HEK293T (cell line): Measurements from ENCODE around the gene ACACB.

ENCODE experiments used
- CTCF ChIA-PET: fragments of 350-600 bp; formaldehyde crosslinking; extraction: SDS; loops from one replicate; lab custom pipeline; 2021; ENCODE audit warnings: antibody characterized with exemption, inconsistent platforms; lab: Yijun Ruan, JAX
- POLR2A ChIA-PET: fragments of 350-600 bp; formaldehyde crosslinking; extraction: SDS; loops from one replicate; lab custom pipeline; 2020; ENCODE audit warnings: antibody characterized with exemption, inconsistent platforms; lab: Yijun Ruan, JAX
- DNase-seq: peaks from one replicate; pipeline ENCODE4 v3.0.0; 2012; ENCODE audit warnings: mixed read lengths; ENCODE audit errors: extremely low spot score
- ARNT ChIP-seq: fragments of 450-650 bp; IDR thresholded peaks from 2 replicates; pipeline ENCODE4 v1.6.1; 2017; ENCODE audit warnings: mild to moderate bottlenecking
- BHLHE40 ChIP-seq: fragments of 450-650 bp; IDR thresholded peaks from 2 replicates; pipeline ENCODE4 v1.6.1; 2016; ENCODE audit warnings: mild to moderate bottlenecking, moderate library complexity, borderline replicate concordance
- CTBP1 ChIP-seq: fragments of 450-650 bp; IDR thresholded peaks from 2 replicates; pipeline ENCODE4 v1.6.1; 2016; ENCODE audit warnings: borderline replicate concordance
- ELF4 ChIP-seq: fragments of 450-650 bp; IDR thresholded peaks from 2 replicates; pipeline ENCODE4 v1.6.1; 2017; ENCODE audit warnings: antibody characterized with exemption
- FOXA1 ChIP-seq: fragments of 450-650 bp; IDR thresholded peaks from 2 replicates; pipeline ENCODE4 v1.6.1; 2016; ENCODE audit warnings: mild to moderate bottlenecking
- FOXK2 ChIP-seq: fragments of 450-650 bp; IDR thresholded peaks from 2 replicates; pipeline ENCODE4 v1.6.1; 2016; ENCODE audit warnings: mild to moderate bottlenecking
- FOXM1 ChIP-seq: fragments of 450-650 bp; IDR thresholded peaks from 2 replicates; pipeline ENCODE4 v1.6.1; 2017; ENCODE audit warnings: mild to moderate bottlenecking, borderline replicate concordance
- HDGF ChIP-seq: fragments of 450-650 bp; IDR thresholded peaks from 2 replicates; pipeline ENCODE4 v1.6.1; 2017; ENCODE audit warnings: antibody characterized with exemption, borderline replicate concordance
- L3MBTL2 ChIP-seq: fragments of 450-650 bp; conservative IDR thresholded peaks from 2 replicates; pipeline ENCODE4 v1.6.1; 2016; ENCODE audit warnings: mild to moderate bottlenecking
- LEF1 ChIP-seq: fragments of 450-650 bp; IDR thresholded peaks from 2 replicates; pipeline ENCODE4 v1.6.1; 2017; ENCODE audit warnings: mild to moderate bottlenecking, borderline replicate concordance
- NFRKB ChIP-seq: fragments of 450-650 bp; IDR thresholded peaks from 2 replicates; pipeline ENCODE4 v1.6.1; 2016; ENCODE audit warnings: mild to moderate bottlenecking, moderate library complexity
- SP1 ChIP-seq: fragments of 450-650 bp; IDR thresholded peaks from 2 replicates; pipeline ENCODE4 v1.6.1; 2017
- SUZ12 ChIP-seq: fragments of 450-650 bp; IDR thresholded peaks from 2 replicates; pipeline ENCODE4 v1.6.1; 2016; ENCODE audit warnings: mild to moderate bottlenecking
- TARDBP ChIP-seq: fragments of 450-650 bp; IDR thresholded peaks from 2 replicates; pipeline ENCODE4 v1.6.1; 2016
- ZNF384 ChIP-seq: fragments of 450-650 bp; IDR thresholded peaks from 2 replicates; pipeline ENCODE4 v1.6.1; 2016
- TF ChIP-seq, protein P1 (sequence below): fragments of 450-650 bp; IDR thresholded peaks from 2 replicates; pipeline ENCODE4 v1.6.1; 2016

The ACACB gene

DNA sequence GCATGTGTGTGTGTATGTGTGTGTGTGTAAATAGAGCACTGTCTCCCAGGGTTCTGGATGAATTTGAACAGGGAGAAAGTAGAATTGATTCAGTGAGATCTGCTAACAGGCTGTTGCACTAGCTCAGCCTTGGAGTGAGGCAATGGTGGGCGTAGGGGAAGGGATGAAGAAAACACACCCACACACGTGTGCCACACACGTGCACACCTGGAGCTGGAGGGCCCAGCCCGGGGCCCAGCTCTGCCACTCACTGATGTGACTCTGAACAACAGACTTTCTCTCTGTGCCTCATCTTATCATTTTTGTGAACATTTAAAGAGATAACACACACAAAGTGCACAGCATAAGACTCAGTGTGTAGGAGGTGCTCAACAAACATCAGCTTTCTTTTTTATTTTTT is 4.2 kb downstream of the ACACB start:
- TF ChIP-seq NFRKB: no peak
- TF ChIP-seq CTBP1: no peak
- no peak for TF ChIP-seq FOXM1
- TF ChIP-seq ZNF384: no peak
- no peak for TF ChIP-seq ARNT
- TF ChIP-seq BHLHE40: no peak
- DNase-seq: no peak
- ChIA-PET CTCF (interaction anchor here (1.3 kb wide), 1 partner anchor 9 kb away, joined by 4 read pairs; no protein-coding TSS in a partner anchor), POLR2A (no interaction called here)

DNA sequence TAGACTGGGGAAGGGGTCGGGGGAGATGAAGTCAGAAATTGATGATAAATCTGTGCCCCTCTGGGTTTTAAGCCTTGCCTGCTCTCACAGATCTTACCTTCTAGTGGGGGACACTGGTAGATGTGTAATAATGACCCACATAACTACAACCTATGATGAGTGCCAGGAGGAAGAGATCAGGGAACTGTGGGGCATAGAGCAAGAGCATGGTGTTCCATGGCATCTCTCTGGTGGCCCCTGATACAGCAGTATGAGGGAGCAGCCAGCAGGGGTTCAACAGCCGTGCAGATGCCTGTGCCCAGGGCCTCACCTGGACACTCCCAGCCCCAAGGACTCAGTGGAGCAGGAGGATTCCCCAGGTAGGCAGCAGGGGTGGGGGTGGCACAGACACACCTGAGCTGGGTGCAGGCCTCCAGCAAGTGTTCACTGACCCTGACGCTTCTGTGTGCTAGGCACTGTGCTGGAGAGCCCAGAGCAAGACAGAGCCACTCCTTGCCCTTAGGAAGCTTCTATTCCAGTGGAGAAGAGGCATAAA is 5.0 kb downstream of the ACACB start:
- no peak for TF ChIP-seq BHLHE40
- TF ChIP-seq HDGF: no peak
- TF ChIP-seq SP1: no peak
- TF ChIP-seq CTBP1: no peak
- TF ChIP-seq NFRKB: no peak
- no peak for TF ChIP-seq TARDBP
- TF ChIP-seq, protein P1, sequence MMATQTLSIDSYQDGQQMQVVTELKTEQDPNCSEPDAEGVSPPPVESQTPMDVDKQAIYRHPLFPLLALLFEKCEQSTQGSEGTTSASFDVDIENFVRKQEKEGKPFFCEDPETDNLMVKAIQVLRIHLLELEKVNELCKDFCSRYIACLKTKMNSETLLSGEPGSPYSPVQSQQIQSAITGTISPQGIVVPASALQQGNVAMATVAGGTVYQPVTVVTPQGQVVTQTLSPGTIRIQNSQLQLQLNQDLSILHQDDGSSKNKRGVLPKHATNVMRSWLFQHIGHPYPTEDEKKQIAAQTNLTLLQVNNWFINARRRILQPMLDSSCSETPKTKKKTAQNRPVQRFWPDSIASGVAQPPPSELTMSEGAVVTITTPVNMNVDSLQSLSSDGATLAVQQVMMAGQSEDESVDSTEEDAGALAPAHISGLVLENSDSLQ: no peak
- TF ChIP-seq LEF1: no peak
- no peak for TF ChIP-seq FOXA1
- TF ChIP-seq SUZ12: no peak
- TF ChIP-seq ELF4: no peak
- no peak for TF ChIP-seq ARNT
- no peak for TF ChIP-seq L3MBTL2
- no peak for TF ChIP-seq FOXM1
- no peak for TF ChIP-seq FOXK2
- ChIA-PET CTCF (interaction anchor here (1.3 kb wide), 1 partner anchor 10 kb away, joined by 4 read pairs; no protein-coding TSS in a partner anchor), POLR2A (no interaction called here)
- DNase-seq: no peak

DNA sequence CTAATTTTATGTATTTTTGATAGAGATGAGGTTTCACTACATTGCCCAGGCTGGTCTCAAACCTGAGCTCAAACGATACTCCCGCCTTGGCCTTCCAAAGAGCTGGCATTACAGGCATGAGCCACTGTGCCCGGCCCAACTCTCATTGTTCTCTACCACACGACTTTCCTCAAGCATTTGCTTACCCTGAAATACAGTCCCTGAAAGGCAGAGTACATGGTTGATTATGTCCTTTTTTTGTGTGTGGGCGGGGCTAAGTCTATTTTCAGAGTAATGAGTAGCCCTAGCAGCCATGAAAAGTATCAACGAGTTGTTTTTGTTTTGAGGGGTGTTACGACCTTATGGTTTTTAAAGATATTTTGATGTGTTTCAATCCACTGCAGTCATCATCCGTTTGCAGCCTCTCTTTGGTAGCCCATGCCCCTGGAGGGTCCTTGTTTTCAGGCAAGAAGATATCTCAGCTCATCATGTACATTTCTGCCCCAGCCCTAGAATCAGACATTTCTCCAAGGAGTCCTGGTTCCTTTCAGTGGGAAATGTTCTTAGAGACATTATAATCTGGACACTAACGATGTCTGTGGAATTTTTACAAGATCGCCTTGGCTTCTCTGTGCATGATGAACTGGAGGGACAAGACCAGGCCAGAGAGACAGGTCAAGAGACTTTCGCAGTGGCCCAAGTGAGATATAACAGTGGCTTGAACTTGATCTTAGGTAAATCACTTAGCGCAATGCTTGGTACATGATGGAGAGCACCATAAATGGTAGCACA is 8.7 kb downstream of the ACACB start:
- DNase-seq: no peak
- ChIA-PET CTCF (no interaction called here), POLR2A (no interaction called here)
- TF ChIP-seq SP1 (no peak), ZNF384 (no peak), ARNT (no peak), LEF1 (no peak), FOXK2 (no peak), CTBP1 (no peak)

DNA sequence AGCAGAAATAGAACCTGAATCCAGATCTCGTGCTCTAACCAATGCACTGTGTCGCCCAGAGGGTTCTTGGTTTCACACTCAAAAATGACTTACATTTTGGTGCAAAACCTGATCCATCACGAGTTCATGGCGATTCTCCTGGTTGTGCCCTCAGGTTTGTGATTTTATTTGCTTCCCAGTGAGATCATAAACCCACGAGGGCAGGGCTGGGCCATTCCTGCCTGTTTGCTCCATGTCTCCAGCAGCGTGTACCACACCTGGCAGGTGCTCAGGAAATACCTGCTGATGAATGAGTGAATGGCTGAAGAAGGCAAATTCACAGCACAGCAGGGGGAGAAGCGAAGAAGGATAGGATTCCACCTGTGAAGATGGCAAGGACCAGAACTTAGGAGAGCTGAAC is 9.4 kb downstream of the ACACB start:
- ChIA-PET CTCF (no interaction called here), POLR2A (no interaction called here)
- TF ChIP-seq ZNF384 (no peak), SP1 (no peak), FOXK2 (no peak), LEF1 (no peak), NFRKB (no peak), SUZ12 (no peak), FOXM1 (no peak), TARDBP (no peak), ELF4 (no peak), ARNT (no peak), CTBP1 (no peak), L3MBTL2 (no peak), FOXA1 (no peak)
- TF ChIP-seq, protein P1: no peak
- DNase-seq: no peak

DNA sequence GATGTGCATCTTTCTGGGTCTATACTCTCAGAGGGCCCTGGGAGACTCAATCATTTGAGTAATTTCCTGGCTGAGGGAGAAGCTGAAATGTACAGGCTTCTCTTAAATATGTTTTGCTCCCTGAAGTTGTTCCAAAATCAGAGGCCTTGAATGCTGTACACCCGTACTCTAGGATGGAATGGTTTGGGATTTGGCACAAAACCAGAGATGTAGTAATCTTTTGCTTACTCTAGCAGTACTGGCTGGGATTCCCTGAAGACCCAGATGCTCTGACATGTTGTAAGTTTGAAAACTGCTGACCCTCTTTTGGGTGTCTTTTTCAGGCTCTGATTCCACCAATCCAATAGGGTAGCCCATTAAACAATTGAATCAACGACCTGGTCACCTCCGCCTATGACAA is 10.4 kb downstream of the ACACB start:
- CTCF ChIA-PET: interaction anchor here (0.6 to 1.0 kb wide), 2 partner anchors 15 to 263 kb away, joined by 3 to 4 read pairs; no protein-coding TSS in a partner anchor
- POLR2A ChIA-PET: no interaction called here
- DNase-seq: no peak
- TF ChIP-seq L3MBTL2 (no peak), SP1 (no peak), CTBP1 (no peak), NFRKB (no peak), ELF4 (no peak), BHLHE40 (no peak), LEF1 (no peak), ARNT (no peak), HDGF (no peak), FOXK2 (no peak), FOXA1 (no peak), FOXM1 (no peak), TARDBP (no peak), SUZ12 (no peak), ZNF384 (no peak)
- TF ChIP-seq, protein P1: no peak

DNA sequence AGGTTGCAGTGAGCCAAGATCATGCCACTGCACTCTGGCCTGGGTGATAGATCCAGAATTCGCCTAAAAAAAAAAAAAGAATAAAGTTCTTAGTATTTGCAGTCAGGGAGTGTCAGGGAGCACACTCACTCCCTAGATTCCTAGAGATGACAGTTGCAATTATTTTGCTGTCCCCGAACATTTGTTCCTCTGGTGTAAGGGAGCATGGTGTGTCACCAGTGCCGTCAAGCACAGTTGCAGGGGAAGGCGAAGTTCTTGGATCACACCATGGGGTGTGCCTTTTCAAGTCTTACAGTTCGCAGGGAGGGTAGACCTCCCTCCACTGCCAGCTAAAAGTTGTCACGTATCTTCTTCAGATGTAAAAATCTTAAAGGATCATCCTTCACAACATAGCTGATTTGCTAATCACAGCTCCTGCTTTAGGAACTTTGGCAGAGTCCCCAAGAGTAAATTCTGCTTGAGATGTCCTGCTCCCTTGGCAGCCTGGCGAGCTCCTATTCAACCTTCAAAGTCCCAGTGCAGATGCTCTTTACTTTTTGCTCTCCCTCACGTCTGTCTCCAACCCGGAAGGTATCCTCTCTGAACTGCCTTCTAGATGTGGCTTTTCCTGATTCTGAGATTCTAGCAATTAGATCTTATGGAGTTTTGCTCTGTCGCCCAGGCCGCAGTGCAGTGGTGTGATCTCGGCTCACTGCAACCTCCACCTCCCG is 11.3 kb downstream of the ACACB start:
- ChIA-PET CTCF (no interaction called here), POLR2A (no interaction called here)
- TF ChIP-seq ARNT (no peak), FOXM1 (no peak), SUZ12 (no peak), FOXA1 (no peak), HDGF (no peak), ZNF384 (no peak), SP1 (no peak), TARDBP (no peak), FOXK2 (no peak), NFRKB (no peak), CTBP1 (no peak), L3MBTL2 (no peak), BHLHE40 (no peak)
- DNase-seq: no peak
